COR-L47 (cell line): ENCODE measurements around the gene MPZ.
"Not testable (repeated sequence)": the region's sequence is repeated elsewhere in the genome, so short reads cannot be mapped to it uniquely, and the experiment has no call there.

ENCODE experiments used
- DNase-seq: peaks from one replicate; lab custom pipeline; 2025; lab: John Stamatoyannopoulos, UW

MPZ gene

GRCh38 chr1:161255302-161255701 lies 54.5 kb downstream of the MPZ start:
- DNase-seq, result not testable (repeated sequence)
